HepG2 (cell line): ENCODE measurements around the gene PDGFB.

Experiments
- CTCF ChIP-seq: sonication (generic); formaldehyde crosslinking; IDR thresholded peaks from 2 replicates; pipeline ENCODE4 v1.5.0; 2020; ENCODE audit warnings: mild to moderate bottlenecking, missing genetic modification reagents, moderate library complexity
- HOXA7 ChIP-seq: sonication (generic); formaldehyde crosslinking; IDR thresholded peaks from 2 replicates; pipeline ENCODE4 v1.8.1; 2022; ENCODE audit warnings: mild to moderate bottlenecking, missing genetic modification reagents, moderate library complexity
- IRF2 ChIP-seq: IDR thresholded peaks from 2 replicates; pipeline ENCODE4 v1.6.1; 2018; ENCODE audit warnings: missing genetic modification reagents, missing compliant biosample characterization
- MYC ChIP-seq: sonication (generic); formaldehyde crosslinking; IDR thresholded peaks from 2 replicates; pipeline ENCODE4 v1.9.0; 2021; ENCODE audit warnings: missing genetic modification reagents, borderline replicate concordance
- NCOA1 ChIP-seq: sonication (generic); formaldehyde crosslinking; IDR thresholded peaks from 2 replicates; pipeline ENCODE4 v1.9.0; 2021; ENCODE audit warnings: missing genetic modification reagents
- NR3C1 ChIP-seq: sonication (generic); formaldehyde crosslinking; IDR thresholded peaks from 2 replicates; pipeline ENCODE4 v1.4.0; 2020; ENCODE audit warnings: missing genetic modification reagents
- POLR2A ChIP-seq, 2 experiments: IDR thresholded peaks; 2 replicates each; pipeline ENCODE4 v1.6.1; 2011; ENCODE audit warnings: low read depth in 2 of 2, low read length in 2 of 2, mild to moderate bottlenecking in 1 of 2, moderate library complexity in 1 of 2; ENCODE audit not compliant: insufficient read depth in 1 of 2
- RARG ChIP-seq: sonication (generic); formaldehyde crosslinking; IDR thresholded peaks from 2 replicates; pipeline ENCODE4 v1.4.0; 2020; ENCODE audit warnings: low read depth, mild to moderate bottlenecking, missing genetic modification reagents
- YY1 ChIP-seq: IDR thresholded peaks from 2 replicates; pipeline ENCODE4 v1.6.1; 2011; ENCODE audit warnings: low read length, low read depth, moderate library complexity, mild to moderate bottlenecking; ENCODE audit not compliant: insufficient read depth, insufficient replicate concordance
- ZNF121 ChIP-seq: sonication (generic); formaldehyde crosslinking; IDR thresholded peaks from 2 replicates; pipeline ENCODE4 v1.5.0; 2020; ENCODE audit warnings: mild to moderate bottlenecking, missing genetic modification reagents
- ZNF530 ChIP-seq: sonication (generic); formaldehyde crosslinking; IDR thresholded peaks from 2 replicates; pipeline ENCODE4 v1.5.0; 2020; ENCODE audit warnings: low read depth, mild to moderate bottlenecking, missing genetic modification reagents
- ZNF552 ChIP-seq: sonication (generic); formaldehyde crosslinking; IDR thresholded peaks from 2 replicates; pipeline ENCODE4 v1.9.0; 2022; ENCODE audit warnings: missing genetic modification reagents, mild to moderate bottlenecking, borderline replicate concordance
- ZNF788 ChIP-seq: sonication (generic); formaldehyde crosslinking; IDR thresholded peaks from 2 replicates; pipeline ENCODE4 v1.5.0; 2020; ENCODE audit warnings: mild to moderate bottlenecking, missing genetic modification reagents, borderline replicate concordance

- no peak for TF ChIP-seq HOXA7 (CRISPR knock-in tag)
- no peak for TF ChIP-seq NR3C1
- TF ChIP-seq CTCF (CRISPR knock-in tag), result peak; percentile 33; the same call in 1 of the 2 replicates
- TF ChIP-seq IRF2 (CRISPR knock-in tag), result no peak
- no peak for TF ChIP-seq ZNF788 (CRISPR knock-in tag)
- no peak for TF ChIP-seq YY1
- TF ChIP-seq NCOA1, result no peak
- TF ChIP-seq MYC (CRISPR knock-in tag), result no peak
- TF ChIP-seq RARG (CRISPR knock-in tag), result no peak
- TF ChIP-seq ZNF552, result no peak
- TF ChIP-seq ZNF121 (CRISPR knock-in tag), result no peak
- no peak for TF ChIP-seq POLR2A (IDR thresholded peaks at IDR 0.05; ENCODE audit: insufficient read depth in 1 of 2, low read depth in 2 of 2, low read length in 2 of 2)
- TF ChIP-seq ZNF530 (CRISPR knock-in tag), result no peak
These were observed 31.9 kb downstream of the PDGFB start for GRCh38 chr22:39212721-39213376.
